NCI-H1436 (cell line): ENCODE data around the gene FARS2.
"Not testable (repeated sequence)": the region's sequence is repeated elsewhere in the genome, so short reads cannot be mapped to it uniquely, and the experiment has no call there.

Experiments used
- DNase-seq: peaks from one replicate; lab custom pipeline; 2025; lab: John Stamatoyannopoulos, UW

The FARS2 gene

DNA sequence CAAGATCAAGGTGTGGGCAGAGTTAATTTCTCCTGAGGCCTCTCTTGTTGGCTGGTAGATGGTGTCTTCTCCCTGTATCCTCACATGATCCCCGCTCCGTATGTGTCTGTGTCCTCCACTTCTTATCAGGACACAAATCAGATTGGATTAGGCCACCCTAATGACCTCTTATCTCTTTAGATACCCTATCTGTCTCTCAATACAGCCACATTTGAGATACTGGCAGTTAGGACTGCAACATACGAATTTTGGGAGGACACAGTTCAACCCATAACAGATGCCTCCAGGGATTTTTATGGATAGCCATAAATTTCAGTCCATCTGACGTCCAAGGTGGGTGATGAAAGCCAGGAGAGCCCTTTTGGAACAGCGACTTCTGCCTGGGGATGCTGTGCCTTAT, 376.4 kb downstream of the FARS2 start:
- DNase-seq, result no peak

DNA sequence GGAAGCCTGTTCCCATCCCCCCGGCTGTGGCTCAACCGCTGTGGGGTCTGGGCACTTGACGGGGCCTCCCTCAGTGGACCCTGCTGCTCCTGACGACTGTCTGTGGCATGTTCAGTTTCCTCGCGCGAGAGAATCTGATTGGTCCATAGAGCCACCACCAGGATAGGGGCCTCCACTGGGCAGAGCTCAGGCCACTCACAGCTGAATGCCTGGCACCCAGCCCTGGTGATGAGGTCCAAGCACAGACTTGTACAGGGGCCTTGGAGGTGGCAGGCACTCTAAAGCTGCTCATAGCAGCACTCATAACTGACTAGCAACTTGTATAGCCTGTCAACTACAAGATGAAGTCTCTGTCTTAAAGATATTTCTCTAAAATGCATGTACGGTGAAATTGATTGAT, 377.4 kb downstream of the FARS2 start:
- DNase-seq, result no peak

DNA sequence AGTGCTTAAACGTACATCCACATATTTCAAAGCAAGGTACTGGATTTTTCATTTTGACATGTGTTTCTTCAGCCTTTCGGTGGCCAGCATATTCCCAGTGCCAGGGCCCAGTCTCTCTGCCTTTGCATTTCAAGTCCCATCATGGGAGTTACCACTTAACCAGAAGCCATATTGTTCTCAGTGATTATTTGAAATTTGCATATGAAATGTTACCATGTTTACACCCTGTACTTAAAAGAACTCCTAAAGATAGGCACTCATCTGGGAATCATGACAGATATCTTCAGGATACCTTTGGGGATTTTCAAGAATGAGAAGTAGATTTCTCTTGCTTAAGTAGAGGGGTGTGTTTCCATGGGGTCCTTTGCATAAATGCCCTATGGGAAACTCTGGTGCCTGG, 377.9 kb downstream of the FARS2 start:
- no peak for DNase-seq

DNA sequence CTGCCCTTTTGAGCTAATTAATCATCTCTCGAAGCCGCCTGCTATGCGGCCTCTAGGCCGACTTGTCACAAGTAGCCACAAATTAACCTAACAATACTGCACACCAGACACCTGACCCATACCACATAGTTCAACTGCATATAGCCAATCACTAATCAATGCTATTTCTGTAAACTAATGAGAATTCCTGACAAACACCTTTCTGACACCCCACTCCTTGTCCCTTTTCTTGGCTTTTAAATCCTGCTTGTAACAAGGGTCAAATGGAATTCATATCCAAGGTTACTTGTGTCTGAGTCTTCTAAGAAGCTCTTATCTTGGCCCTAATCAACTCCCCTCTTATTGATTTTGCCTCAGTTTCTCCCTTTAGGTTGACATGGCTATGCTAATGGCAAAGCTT, 379.3 kb downstream of the FARS2 start:
- DNase-seq, result no peak

DNA sequence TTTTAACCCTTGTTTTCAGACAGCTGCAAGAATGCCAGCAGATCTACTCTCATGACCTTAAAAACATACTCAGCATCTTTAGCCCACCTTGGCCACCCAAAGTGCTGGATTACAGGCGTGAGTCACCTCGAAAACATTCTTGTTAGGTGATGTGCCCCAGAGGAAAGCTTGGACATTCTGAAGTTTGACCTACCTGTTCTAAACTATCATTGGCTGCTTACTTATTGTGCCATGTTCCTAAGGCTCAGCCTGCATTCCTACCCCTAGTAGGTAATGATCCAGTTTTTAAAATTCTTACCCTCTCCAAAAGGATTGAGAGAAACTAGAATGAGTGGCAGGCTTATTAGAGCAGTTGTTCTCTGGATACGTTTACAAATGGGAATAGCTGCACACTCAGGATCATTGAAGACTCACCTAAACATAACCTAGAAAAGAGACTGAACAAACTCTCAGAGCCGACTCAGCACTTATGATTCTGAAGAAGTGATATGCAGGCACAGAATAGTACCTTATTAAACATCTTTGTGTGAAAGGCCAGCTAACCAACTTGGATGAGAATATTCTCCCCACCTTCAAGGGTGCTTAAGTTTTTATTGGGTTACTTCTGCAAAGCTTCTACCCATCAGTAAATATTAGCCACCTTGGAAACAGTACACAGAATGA, 383.3 kb downstream of the FARS2 start:
- DNase-seq, result no peak

DNA sequence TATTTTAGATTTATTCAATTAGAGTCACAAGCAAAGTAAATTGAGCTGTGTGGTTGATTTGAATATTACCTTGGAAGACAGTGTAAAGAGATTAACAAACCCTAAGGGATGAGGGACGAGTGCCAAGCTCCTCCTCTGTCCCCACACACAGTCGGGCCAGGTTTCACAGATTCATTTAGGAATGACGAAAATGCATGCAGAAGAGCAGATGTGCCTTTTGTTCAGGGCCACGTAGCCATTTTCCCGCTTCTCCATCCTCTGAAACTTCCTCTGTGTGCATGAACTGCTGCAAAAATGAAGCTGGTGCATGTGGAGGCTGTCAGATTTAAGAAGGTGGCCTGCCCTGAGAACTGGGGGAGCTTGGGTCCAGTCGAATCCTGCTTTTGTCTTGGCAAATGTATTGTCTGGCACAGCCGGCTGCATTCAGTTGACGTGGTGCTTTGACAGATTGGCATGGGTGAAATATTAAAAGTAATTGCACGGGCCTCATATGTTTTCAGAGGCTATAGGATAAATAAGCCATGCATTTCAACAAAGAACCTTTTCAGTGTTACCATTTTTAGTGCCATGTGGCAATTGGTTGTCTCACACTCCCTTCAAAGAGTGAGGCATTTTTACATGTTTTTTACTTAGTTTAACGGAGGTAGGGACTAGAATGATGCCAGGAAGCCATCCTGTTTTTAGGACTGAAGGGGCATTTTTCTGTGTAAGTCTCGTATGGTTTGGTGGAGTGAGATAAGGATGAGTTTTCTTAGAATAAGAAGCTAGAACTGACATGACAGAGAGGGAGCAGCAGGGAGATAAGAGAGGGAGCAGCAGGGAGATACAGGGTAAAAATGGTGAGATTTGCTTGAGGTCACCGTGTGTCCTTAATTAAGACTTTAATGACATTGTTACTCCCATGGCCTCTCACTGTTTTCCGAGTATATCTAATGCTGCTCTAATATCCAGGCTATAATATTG, 384.3 kb downstream of the FARS2 start:
- DNase-seq, result peak; percentile 47

DNA sequence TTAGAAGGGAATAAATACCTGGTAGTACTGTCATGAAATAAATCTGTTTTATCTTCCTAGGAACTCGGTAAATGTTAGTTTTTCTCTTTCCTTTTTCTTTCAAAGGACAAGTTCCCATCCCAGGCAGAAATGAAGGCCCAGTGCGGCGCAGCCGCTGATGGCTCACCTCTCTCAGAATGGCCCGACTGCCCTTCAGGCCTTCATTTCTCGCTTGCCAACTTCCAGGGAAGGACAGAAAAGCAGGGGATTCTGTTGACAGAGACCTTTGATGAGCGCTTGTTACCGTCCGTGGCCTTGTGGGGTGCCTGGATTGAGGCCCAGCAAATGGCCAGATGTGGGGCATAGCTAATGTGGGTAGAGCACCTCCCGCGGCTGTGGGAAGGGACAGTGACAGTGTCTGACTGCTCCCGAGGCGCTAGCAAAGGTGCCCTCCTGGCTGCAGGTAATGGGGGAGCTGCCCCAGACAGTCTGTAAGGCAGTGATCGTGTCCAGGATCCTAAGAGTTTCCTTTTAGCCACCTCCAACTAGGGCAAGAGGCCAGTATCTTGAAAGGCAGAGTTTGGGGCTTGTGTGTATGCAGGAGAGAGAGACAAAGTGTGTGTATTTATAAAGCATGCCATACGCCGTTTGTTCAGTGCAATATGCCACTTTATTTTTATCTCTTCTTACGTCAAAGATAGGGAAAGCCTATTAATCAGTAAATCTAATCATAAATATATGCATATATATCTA, 391.3 kb downstream of the FARS2 start:
- DNase-seq, result no peak

DNA sequence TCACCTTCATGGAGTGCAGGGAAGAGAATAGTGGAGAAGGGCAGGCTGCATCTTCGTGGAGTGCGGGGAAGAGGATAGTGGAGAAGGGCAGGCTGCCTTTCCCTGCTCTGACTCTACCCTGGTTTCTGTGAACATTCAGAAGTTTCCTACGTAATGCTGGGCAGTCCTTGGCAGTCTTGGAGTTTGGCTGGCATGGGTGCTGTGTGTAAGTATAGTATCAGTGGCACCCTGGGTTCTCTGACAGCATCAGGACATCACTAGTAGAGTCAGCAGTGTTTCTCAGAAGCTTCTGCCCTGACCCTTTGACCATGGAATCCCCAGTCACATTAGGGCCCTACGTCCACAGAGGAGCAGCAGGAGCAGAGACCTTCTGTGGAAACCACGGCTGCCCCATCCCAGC, 392.5 kb downstream of the FARS2 start:
- DNase-seq, result no peak

DNA sequence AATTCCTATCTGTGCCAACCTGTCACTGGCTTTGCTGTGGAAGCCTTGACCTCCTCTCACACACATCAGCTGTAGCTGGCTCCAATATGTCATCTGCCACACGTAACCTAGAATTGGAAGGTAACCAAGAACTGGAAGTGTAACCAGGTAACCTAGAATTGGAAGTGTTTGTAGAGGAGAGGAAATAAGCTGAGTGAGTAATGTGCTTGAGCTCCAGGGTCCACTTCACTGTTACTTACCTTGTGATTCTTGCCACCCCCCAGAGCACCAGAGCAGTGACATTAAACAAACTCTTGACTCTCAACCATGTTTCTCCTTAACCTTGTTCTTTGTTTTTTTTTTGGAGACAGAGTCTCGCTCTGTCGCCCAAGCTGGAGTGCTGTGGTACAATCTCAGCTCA, 394.9 kb downstream of the FARS2 start:
- no peak for DNase-seq

DNA sequence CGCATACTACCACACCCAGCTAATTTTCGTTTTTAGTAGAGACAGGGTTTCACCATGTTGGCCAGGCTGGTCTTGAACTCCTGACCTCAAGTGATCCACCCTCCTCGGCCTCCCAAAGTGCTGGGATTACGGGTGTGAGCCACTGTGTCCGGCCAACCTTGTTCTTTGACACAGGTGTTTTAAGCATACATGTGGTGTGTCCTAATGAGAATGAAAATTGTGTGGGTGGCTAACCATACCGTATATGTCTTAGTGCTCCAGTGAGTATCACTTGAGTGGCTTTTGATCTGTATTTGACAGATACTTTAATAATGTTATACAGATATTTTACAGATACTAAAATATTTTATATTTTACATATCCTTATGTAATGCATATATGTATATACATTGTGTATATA, 395.4 kb downstream of the FARS2 start:
- DNase-seq, result not testable (repeated sequence)

DNA sequence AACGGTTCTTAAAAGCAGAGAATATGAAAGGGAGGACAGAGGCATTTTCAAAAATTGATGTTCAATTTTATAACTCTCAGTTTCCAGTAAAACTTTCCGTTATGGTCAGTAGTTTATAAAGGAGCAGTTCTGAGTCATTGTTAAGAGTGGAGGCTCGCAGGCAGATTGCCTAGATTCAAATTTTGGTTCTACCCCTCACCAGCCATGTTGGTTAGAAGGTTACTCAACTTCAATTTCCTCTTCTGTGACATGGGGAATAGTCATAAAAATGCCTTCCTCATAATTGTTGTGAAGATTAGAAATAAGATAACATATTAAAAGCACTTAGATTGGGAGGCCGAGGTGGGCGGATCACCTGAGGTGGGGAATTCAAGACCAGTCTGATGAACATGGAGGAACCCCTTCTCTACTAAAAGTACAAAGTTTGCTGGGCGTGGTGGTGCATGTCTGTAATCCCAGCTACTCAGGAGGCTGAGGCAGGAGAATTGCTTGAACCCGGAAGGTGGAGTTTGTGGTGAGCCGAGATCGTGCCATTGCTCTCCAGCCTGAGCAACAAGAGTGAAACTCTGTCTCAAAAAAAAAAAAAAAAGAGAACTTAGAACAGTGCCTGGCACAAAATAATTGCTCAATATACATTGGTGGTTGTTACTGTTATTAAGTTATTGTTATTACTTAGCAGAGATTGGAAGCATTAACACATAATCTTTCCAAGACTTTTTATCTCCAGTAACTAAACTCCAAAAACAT, 396.5 kb downstream of the FARS2 start:
- no peak for DNase-seq

DNA sequence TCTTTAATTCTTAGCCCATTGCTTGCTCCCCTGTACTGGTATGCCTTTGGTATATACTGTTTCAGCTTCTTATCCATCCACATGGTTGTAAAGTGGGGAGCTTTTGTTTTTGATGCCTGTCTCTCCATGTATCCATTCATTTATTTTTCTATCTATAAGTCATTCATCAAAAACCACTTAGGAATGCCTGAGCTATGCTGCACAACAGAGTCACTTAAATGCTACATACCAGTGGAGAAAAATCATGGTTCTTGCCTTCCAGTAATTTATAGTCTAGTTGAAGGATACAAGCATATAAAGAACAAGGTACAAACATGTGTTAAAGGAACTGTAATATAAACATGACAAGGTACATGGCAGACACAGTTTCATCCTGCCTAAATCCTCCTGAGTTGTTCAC, 398.2 kb downstream of the FARS2 start:
- no peak for DNase-seq

DNA sequence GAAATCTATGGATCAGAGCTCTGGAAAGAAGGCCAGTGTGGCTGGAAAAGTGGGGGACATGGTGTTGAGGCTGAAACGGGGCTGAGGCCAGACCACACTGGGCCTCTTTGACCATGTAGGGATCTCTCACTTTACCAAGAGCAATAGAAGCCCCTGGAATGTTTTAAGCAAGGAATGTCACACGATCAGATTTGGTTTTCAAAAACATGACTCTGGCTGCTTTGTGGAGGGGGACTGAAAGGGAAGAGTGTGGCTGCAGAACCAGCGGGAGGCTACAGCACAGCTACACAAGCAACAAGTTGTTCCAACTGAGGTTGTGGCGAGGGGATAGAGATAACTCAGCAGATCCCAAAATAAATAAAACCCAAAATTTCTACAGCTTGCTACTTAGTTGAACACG, 399.5 kb downstream of the FARS2 start:
- no peak for DNase-seq

DNA sequence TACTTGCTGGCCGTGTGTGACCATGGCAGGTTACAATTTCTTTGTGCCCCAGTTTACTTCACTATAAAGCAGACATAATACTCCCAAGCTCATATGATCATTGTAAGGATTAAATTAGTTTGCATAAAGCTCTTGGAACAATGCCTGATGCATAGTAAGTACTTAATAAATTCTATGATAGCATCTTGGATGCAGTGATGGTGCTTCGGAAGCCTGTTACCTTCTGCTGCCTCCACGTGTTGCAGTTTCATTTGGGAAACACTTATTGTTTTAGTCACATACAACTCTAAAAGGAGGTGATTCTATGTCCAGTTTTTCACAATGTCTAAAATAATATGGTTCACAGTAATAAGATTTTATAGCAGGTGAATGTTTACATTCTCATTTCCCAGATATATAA, 401.5 kb downstream of the FARS2 start:
- no peak for DNase-seq

DNA sequence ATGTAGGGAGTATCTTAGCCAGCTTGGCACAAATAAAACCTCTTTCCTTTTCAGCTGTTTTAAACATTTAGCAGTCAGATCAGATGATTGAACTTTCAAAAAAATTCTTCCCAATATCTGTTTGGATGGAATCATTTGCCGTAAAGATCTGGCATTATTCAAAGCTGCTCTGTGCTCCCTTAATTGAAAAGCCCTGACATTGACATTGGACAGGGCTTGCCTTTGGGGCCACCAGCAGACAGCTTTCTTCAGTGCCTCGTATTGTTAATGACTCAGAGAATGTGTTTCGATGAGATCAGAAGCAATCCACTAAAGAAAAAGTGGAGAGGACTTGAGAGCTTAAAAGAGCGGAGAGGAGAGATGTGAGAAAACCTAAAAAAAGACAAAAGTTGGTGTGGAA, 401.9 kb downstream of the FARS2 start:
- DNase-seq, result no peak

DNA sequence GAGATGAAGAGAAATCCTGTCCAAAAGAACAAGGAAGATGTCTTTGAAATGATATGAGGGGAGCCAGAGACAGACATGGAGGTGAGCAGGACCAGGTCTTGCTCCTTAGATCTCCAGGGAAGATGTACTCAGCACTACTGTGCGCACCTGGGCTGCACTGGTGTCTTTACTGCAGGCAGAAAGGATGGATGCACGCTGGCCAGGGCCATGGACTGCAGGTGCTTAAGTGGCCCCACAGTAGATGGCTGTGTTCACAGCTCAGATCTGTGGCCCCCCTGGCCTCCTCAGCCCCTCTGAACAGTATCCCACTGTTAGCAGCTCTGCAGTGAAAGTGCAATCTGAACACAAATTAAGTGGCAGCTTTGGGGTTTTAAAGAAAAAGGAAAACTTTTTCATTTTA, 402.4 kb downstream of the FARS2 start:
- no peak for DNase-seq

DNA sequence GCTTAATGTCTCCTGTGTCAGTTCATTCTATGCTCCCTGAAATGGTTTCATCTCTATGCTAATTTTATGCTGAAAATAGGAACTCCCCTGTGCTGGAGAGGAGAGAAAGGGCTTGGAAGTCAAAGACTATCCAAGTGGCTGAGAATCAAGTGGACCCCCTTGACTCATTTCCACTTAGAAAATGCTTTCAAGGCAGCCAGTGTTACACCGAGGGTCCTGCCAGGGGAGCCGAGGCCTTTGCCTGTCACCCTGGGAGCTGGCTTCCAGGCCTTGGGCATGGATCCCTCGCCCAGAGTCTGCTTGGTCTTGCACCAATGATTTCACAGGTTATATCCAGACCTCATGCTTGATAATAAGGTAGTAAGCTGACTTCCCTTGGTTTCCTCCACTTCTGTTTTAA, 402.8 kb downstream of the FARS2 start:
- no peak for DNase-seq

DNA sequence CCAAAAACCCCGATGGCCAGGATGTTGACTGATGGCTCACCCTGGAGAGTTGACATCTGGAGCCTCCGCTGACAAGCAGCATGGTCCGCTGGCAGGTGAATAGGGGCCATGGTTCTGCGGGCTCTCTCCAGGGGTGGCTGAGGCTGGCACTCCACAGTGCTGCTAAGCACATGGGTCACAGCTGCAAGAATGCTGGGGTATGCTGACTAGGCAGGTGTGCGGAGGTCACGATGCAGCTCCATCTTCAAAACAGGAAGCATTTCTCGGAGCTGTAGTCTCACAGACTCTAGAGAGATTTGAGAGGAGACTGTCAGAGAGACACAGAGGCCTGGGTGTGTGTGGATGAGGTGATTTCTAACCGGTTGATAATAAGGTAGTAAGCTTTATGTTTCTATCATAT, 403.9 kb downstream of the FARS2 start:
- DNase-seq, result no peak

DNA sequence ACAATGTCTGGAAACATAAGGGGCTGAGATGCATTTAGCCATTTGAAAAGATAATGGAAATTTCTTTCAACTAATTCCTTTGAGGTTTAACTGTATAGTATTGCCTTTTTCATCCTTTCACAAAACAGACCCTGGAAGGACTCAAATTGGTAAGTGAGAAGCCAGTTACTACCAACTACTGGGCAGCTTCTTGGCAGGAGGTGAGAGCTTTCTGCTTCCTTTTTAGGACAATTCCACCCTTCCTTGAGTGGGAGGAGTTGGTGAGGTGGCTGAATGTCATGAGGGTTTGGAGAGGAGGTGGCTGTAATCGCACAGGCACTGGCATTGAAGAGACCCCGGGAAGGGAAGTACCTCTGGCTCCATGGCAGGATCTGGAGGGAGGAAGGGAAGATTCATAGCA, 404.4 kb downstream of the FARS2 start:
- DNase-seq, result no peak

DNA sequence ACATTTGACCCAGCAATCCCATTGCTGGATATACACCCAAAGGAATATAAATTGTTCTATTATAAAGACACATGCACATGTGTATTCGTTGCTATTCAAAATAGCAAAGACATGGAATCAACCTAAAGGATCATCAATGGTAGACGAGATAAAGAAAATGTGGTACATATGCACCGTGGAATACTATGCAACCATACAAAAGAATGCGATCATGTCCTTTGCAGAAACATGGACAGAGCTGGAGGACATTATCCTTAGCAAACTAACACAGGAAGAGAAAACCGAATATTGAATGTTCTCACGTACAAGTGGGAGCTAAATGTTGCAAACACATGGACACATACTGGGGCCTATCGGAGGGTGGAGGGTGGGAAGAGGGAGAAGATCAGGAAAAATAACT, 405.4 kb downstream of the FARS2 start:
- DNase-seq, result no peak

DNA sequence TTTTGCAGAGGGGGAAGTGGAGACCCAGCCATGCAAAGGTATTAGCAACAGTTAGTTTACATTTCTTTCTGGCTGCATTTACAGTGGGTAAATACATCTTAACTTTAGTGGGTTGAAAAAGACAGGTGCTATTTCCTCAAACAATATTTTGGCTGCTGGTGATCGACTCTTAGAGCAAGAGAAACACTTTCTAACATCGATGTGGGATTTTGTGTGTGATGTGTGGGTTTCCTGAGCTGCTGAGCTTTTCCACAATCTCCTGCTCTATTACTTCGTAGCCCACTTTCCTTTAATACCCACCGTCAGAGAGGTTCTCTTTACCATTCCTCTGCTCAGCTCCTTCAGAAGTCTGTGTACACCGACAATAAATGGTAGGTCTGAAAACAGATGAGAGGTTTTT, 406.4 kb downstream of the FARS2 start:
- DNase-seq, result no peak

DNA sequence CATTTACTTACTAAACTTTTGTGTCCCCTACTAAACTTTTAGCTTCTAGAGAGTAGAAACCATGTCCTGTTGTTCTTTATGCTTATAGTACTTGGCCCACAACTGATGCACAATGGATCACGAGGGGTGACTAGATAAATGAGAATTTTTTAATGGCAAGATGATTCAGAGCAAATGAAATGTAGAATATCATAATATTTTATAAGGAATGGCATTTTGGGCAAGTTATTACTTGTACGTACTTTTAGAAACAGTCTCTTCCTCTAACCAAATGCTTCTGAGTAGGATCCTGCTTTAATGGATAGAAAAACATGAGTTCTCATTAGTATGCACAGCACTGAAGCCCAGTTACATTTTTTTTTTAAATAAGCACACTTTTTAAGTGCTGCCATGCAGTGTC, 409.1 kb downstream of the FARS2 start:
- DNase-seq, result no peak
